IMR-90 (cell line): ENCODE data around the gene RMND5A. TPM values are rescaled to one million over a fixed set of nuclear protein-coding genes. Genes with fewer than 3 reads are reported as not detected.
"Not testable (repeated sequence)": the region's sequence is repeated elsewhere in the genome, so short reads cannot be mapped to it uniquely, and the experiment has no call there.

ENCODE experiments used
- ATAC-seq: fragments of 200-7000 bp; cut with Tn5 transposase; 2 replicates; pipeline ENCODE4 v1.9.1; 2020; ENCODE audit warnings: low read depth, mild to moderate bottlenecking, moderate library complexity
- BruUV-seq: library from RNA; stranded (reverse); fragments of 400-500 nt; replicated peaks from 2 replicates; lab custom pipeline; 2021; lab: Mats Ljungman, UMichigan
- CTCF ChIA-PET: fragments of 300-600 bp; formaldehyde crosslinking; extraction: SDS; loops from one replicate; lab custom pipeline; 2021; ENCODE audit warnings: antibody characterized with exemption; lab: Yijun Ruan, JAX
- POLR2A ChIA-PET: fragments of 300-600 bp; sonication (Branson Sonifier 250); formaldehyde crosslinking; loops from one replicate; lab custom pipeline; 2022; ENCODE audit warnings: antibody characterized with exemption; ENCODE audit not compliant: unreplicated experiment; lab: Charles Lee
- DNase-seq: peaks from one replicate; pipeline ENCODE4 v3.0.0; 2013
- H2AFZ ChIP-seq: replicated peaks from 2 replicates; pipeline ENCODE3; 2013; ENCODE audit warnings: low read length, mild to moderate bottlenecking; ENCODE audit not compliant: poor library complexity
- H2AK5ac ChIP-seq: 2 replicates; pipeline ENCODE4 v1.6.1; 2013; ENCODE audit warnings: low read depth, low read length, inconsistent platforms
- H2AK9ac ChIP-seq: replicated peaks from 2 replicates; pipeline ENCODE3; 2013; ENCODE audit warnings: mild to moderate bottlenecking, low read depth, low read length, moderate library complexity; ENCODE audit not compliant: poor library complexity
- H2BK120ac ChIP-seq: 2 replicates; pipeline ENCODE4 v1.6.1; 2013; ENCODE audit warnings: low read depth, low read length, inconsistent platforms
- H2BK15ac ChIP-seq: 3 replicates; pipeline ENCODE4 v1.6.1; 2013; ENCODE audit warnings: low read depth, low read length, inconsistent platforms
- H2BK20ac ChIP-seq: 2 replicates; pipeline ENCODE4 v1.6.1; 2013; ENCODE audit warnings: low read depth, mild to moderate bottlenecking, inconsistent platforms, low read length, moderate library complexity
- H2BK5ac ChIP-seq: 2 replicates; pipeline ENCODE4 v1.6.1; 2013; ENCODE audit warnings: mild to moderate bottlenecking, low read depth, low read length, inconsistent platforms; ENCODE audit not compliant: poor library complexity, severe bottlenecking
- H3K14ac ChIP-seq: replicated peaks from 2 replicates; pipeline ENCODE4 v1.6.1; 2013; ENCODE audit warnings: low read depth, low read length, inconsistent platforms
- H3K18ac ChIP-seq: 2 replicates; pipeline ENCODE4 v1.6.1; 2013; ENCODE audit warnings: low read depth, low read length, control low read depth
- H3K23ac ChIP-seq: 2 replicates; pipeline ENCODE4 v1.6.1; 2013; ENCODE audit warnings: low read depth, low read length, inconsistent platforms
- H3K27ac ChIP-seq: 2 replicates; pipeline ENCODE4 v1.5.1; 2013; ENCODE audit warnings: mild to moderate bottlenecking, control low read depth, low read length; ENCODE audit not compliant: insufficient read depth
- H3K27me3 ChIP-seq: 2 replicates; pipeline ENCODE4 v1.6.1; 2013; ENCODE audit warnings: low read length; ENCODE audit not compliant: control insufficient read depth, insufficient read depth
- H3K36me3 ChIP-seq: 2 replicates; pipeline ENCODE4 v1.6.1; 2013; ENCODE audit warnings: low read length, mixed read lengths; ENCODE audit not compliant: control insufficient read depth, insufficient read depth
- H3K4ac ChIP-seq: 2 replicates; pipeline ENCODE4 v1.6.1; 2013; ENCODE audit warnings: low read depth, low read length, inconsistent platforms
- H3K4me1 ChIP-seq: 2 replicates; pipeline ENCODE4 v1.6.1; 2013; ENCODE audit warnings: low read length, mixed read lengths; ENCODE audit not compliant: control insufficient read depth, insufficient read depth
- H3K4me2 ChIP-seq: 2 replicates; pipeline ENCODE4 v1.6.1; 2013; ENCODE audit warnings: low read depth, mild to moderate bottlenecking, control low read depth, low read length, moderate library complexity
- H3K4me3 ChIP-seq: 2 replicates; pipeline ENCODE4 v1.5.1; 2013; ENCODE audit warnings: low read depth, mild to moderate bottlenecking, control low read depth, low read length, moderate library complexity; ENCODE audit not compliant: insufficient read depth
- H3K56ac ChIP-seq: 2 replicates; pipeline ENCODE4 v1.6.1; 2013; ENCODE audit warnings: low read length, inconsistent platforms; ENCODE audit not compliant: insufficient read depth; ENCODE audit errors: extremely low read depth
- H3K79me1 ChIP-seq, 2 experiments: 2 replicates each; pipeline ENCODE4 v1.6.1; 2013; ENCODE audit warnings: low read length in 2 of 2, inconsistent platforms in 1 of 2, low read depth in 1 of 2
- H3K9ac ChIP-seq: 2 replicates; pipeline ENCODE4 v1.6.1; 2013; ENCODE audit warnings: low read depth, low read length, control low read depth
- H3K9me1 ChIP-seq: 2 replicates; pipeline ENCODE4 v1.6.1; 2013; ENCODE audit warnings: low read length, inconsistent platforms; ENCODE audit not compliant: insufficient read depth
- H3K9me3 ChIP-seq: 2 replicates; pipeline ENCODE4 v1.6.1; 2013; ENCODE audit warnings: low read length; ENCODE audit not compliant: control insufficient read depth, insufficient read depth
- H4K20me1 ChIP-seq: 2 replicates; pipeline ENCODE4 v1.6.1; 2013; ENCODE audit warnings: low read length, inconsistent platforms; ENCODE audit not compliant: insufficient read depth
- H4K5ac ChIP-seq: 2 replicates; pipeline ENCODE4 v1.6.1; 2013; ENCODE audit warnings: mild to moderate bottlenecking, low read depth, low read length, control low read depth
- H4K8ac ChIP-seq, 2 experiments: 2 replicates each; pipeline ENCODE4 v1.6.1; 2013; ENCODE audit warnings: low read depth in 2 of 2, low read length in 2 of 2, control low read depth in 1 of 2, inconsistent platforms in 1 of 2
- H4K91ac ChIP-seq: 2 replicates; pipeline ENCODE4 v1.6.1; 2013; ENCODE audit warnings: low read depth, low read length, inconsistent platforms; ENCODE audit not compliant: insufficient read depth
- WGBS, 2 experiments: methylation state at CpG; one replicate each; pipeline versions ENCODE4 v1.1.5 to v1.1.7; 2013; ENCODE audit warnings: missing lambda C conversion rate in 2 of 2; ENCODE audit not compliant: insufficient read length in 1 of 2; ENCODE audit errors: extremely low coverage in 2 of 2; 5-methylcytosine and 5-hydroxymethylcytosine counted together
- dilution Hi-C: fragments of 300-500 bp; cut with HindIII; formaldehyde crosslinking; loops from one replicate; pipeline ENCODE4 v1.14.3; 2018; ENCODE audit warnings: low sequenced_read_pairs; ENCODE audit not compliant: unreplicated experiment
- in situ Hi-C: fragments of 300-500 bp; cut with MboI; formaldehyde crosslinking; loops from 3 replicates; pipeline ENCODE4 v1.14.3; 2019; ENCODE audit warnings: low sequenced_read_pairs, inconsistent platforms, mixed read lengths
- intact Hi-C: fragments of 100-400 bp; cut with micrococcal nuclease; formaldehyde crosslinking; loops from 2 replicates; pipeline ENCODE4 v1.10.0; 2022
- polyA plus RNA-seq, 3 experiments: library from polyadenylated mRNA; depleted of rRNA; stranded (reverse); fragments of >200 nt; gene quantifications; 2 replicates each; pipeline ENCODE4 v1.2.3, GENCODE V29; 2012; ENCODE audit warnings: low replicate concordance in 1 of 3
- total RNA-seq: library from RNA; depleted of rRNA; stranded (reverse); fragments of >200 nt; gene quantifications from 2 replicates; pipeline ENCODE4 v1.2.3, GENCODE V29; 2012

The RMND5A gene
- total and polyA plus RNA-seq, 2 of the 4 experiments (the other 2 are of a cell fraction), result 5.1 to 16.0 TPM

DNA sequence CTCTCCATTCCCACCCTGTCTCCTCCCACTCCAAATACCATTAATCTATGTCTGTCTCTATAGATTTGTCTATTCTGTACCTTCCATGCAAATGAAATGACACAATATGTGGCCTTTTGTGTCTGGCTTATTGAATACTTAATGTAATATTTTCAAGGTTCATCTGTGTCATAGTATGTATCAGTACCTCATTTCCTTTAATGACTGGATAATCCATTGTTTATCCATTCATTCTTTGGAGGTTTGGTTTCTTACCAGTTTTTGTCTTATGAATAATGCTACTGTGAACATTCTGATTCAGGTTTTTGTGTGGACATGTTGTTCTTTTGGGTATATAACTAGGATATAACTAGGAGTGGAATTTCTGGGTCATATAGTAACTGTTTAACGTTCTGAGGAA, 14.8 kb downstream of the RMND5A start:
- peak; percentile 67 for ATAC-seq
- no CpG with 5 or more reads among the region's 1 CpG for WGBS, 2 experiments
- H3K36me3 ChIP-seq, CTCF ChIA-PET, H3K4me2 ChIP-seq, H3K18ac ChIP-seq, BruUV-seq, dilution Hi-C loops, H2BK5ac ChIP-seq, H3K9me1 ChIP-seq, H2AK9ac ChIP-seq, H3K14ac ChIP-seq, H3K4ac ChIP-seq, H3K9me3 ChIP-seq, H2AK5ac ChIP-seq, H3K27me3 ChIP-seq, H3K4me3 ChIP-seq, H3K56ac ChIP-seq, H4K8ac ChIP-seq, POLR2A ChIA-PET, H4K20me1 ChIP-seq, H3K4me1 ChIP-seq, H2BK120ac ChIP-seq, H3K9ac ChIP-seq, H3K27ac ChIP-seq, H3K79me1 ChIP-seq, intact Hi-C loops, H4K5ac ChIP-seq, H3K23ac ChIP-seq, H2BK15ac ChIP-seq, in situ Hi-C loops, H4K91ac ChIP-seq, H2BK20ac ChIP-seq, H2AFZ ChIP-seq: not testable (repeated sequence)
- peak; percentile 35 for DNase-seq

DNA sequence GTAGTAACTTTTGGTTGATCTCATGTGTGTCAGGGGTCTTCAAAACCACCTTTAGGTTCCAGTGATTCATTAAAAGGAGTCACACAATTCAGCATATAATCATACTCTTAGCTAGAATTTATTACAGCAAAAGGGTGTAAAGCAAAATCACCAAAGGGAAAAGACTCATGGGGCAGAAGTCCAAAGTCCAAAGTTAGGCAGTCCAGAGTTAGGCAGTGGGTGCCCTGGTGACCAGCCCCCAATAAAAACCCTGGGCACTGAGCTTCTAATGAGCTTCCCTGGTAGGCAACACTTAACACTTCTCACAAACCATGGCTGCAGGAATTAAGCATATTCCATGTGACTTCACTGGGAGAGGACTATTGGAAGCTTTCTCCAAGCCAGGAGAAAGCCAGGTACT, 19.4 kb downstream of the RMND5A start:
- H3K56ac ChIP-seq, BruUV-seq, H4K5ac ChIP-seq, intact Hi-C loops, H4K8ac ChIP-seq, H2AFZ ChIP-seq, H3K18ac ChIP-seq, DNase-seq, H3K4me3 ChIP-seq, H2AK5ac ChIP-seq, H2BK5ac ChIP-seq, dilution Hi-C loops, H3K9ac ChIP-seq, H2AK9ac ChIP-seq, H3K79me1 ChIP-seq, H3K23ac ChIP-seq, H3K4me1 ChIP-seq, ATAC-seq, H3K9me3 ChIP-seq, CTCF ChIA-PET, H3K9me1 ChIP-seq, H3K27me3 ChIP-seq, H2BK20ac ChIP-seq, H3K4me2 ChIP-seq, H3K14ac ChIP-seq, H4K91ac ChIP-seq, POLR2A ChIA-PET, H3K27ac ChIP-seq, H4K20me1 ChIP-seq, H3K36me3 ChIP-seq, in situ Hi-C loops, H3K4ac ChIP-seq, H2BK120ac ChIP-seq, H2BK15ac ChIP-seq: not testable (repeated sequence)
